Measurements from ENCODE around the gene MYH9. TPM values are rescaled to one million over a fixed set of nuclear protein-coding genes. Genes with fewer than 3 reads are reported as not detected.

Gene MYH9
- total and polyA plus RNA-seq, 2 experiments from 2014 or later = 58.4 to 233 TPM

GRCh38 chr22:36386900-36387708, 663 bp downstream of the MYH9 start:
- H3K27ac Mint-ChIP-seq = peak overlapping the region; percentile 95
- Histone ChIP-seq H3K27ac (ENCODE audit: low read depth) (peak overlapping the region; percentile 66), H3F3A (replicated peaks; ENCODE audit: low read depth) (0 out of 2 replicates have a peak, but pooled peaks cover 8% of the 10 kb centered on the region), H3K9me2 (ENCODE audit: insufficient read depth) (no peaks in the 10 kb centered on the region), H3K4me3 (peak overlapping the region; percentile 97), H3K4me1 (ENCODE audit: insufficient read depth) (peaks cover 29% of the 10 kb centered on the region), H4K20me1 (replicated peaks; ENCODE audit: insufficient read depth) (peaks cover 20% of the 10 kb centered on the region), H3K79me2 (replicated peaks; ENCODE audit: insufficient read depth) (peaks cover 55% of the 10 kb centered on the region), H3K36me3 (ENCODE audit: insufficient read depth) (no peaks in the 10 kb centered on the region; the same call in 1 of the 2 replicates), H3K27me3 (ENCODE audit: insufficient read depth) (no peaks in the 10 kb centered on the region), H3K4me2 (peak overlapping the region; percentile 78), H2AFZ (no peak overlapping the region)
- H3K4me3 Mint-ChIP-seq = peak overlapping the region; percentile 88
- no peak for TF ChIP-seq EZH2phosphoT487 (IDR thresholded peaks at IDR 0.05; ENCODE audit: unreplicated experiment)
- no peak for TF ChIP-seq EZH2 (IDR thresholded peaks at IDR 0.05; ENCODE audit: low read depth, unreplicated experiment)
- TF ChIP-seq JUNB (IDR thresholded peaks at IDR 0.05; ENCODE audit: unreplicated experiment) = no peak
- no peak for TF ChIP-seq ZNF462 (CRISPR knock-in tag; IDR thresholded peaks at IDR 0.05)
- TF ChIP-seq ETS1 (IDR thresholded peaks at IDR 0.05) = no peak
- no peak for TF ChIP-seq CREB1 (CRISPR knock-in tag; IDR thresholded peaks at IDR 0.05; ENCODE audit: low read depth)
- TF ChIP-seq ZNF331 (CRISPR knock-in tag; IDR thresholded peaks at IDR 0.05; ENCODE audit: low read depth) = no peak
- no peak for TF ChIP-seq NANOG (IDR thresholded peaks at IDR 0.05; ENCODE audit: borderline replicate concordance)
- TF ChIP-seq CTCF (conservative IDR thresholded peaks at IDR 0.05; ENCODE audit: low read depth in 2 of 2) = no peak
- no peak for TF ChIP-seq ZNF114 (CRISPR knock-in tag; IDR thresholded peaks at IDR 0.05)
- TF ChIP-seq POLR2AphosphoS5 (IDR thresholded peaks at IDR 0.05; ENCODE audit: low read depth) = no peak
- no peak for TF ChIP-seq STAT1 (IDR thresholded peaks at IDR 0.05; ENCODE audit: unreplicated experiment)
- TF ChIP-seq REST (IDR thresholded peaks at IDR 0.05; ENCODE audit: unreplicated experiment) = no peak
- H3K27me3 Mint-ChIP-seq (ENCODE audit: insufficient read depth, low read depth, poor library complexity) = peaks cover 9% of the 10 kb centered on the region
- H3K4me1 Mint-ChIP-seq = peaks cover 31% of the 10 kb centered on the region
- ATAC-seq = peak; percentile 1
- H3K9me3 Mint-ChIP-seq = peaks cover 3% of the 10 kb centered on the region
- DNase-seq (ENCODE audit: low spot score) = peak; percentile 38
- H3K36me3 Mint-ChIP-seq (ENCODE audit: low read depth) = peaks cover 19% of the 10 kb centered on the region
